ENCODE results near the gene YJEFN3.

The YJEFN3 gene

DNA sequence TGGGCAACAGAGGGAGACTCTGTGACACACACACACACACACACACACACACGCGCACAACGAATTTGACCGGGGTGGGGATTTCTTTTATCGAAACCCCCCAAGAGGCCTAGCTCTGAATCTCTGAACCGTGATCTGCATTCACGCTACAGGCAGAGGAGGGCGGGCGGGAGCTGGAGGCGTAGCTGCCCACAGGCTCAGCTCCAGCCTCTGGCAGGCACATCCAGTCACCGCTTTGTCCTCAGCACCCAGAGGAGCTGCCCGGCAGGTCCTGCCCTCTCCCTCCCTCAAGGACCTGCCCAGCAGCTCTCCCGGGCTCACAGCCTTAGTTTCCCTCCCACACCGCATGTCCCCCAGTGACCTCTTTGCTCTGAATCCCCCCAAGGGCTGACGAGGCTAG, 29.3 kb downstream of the YJEFN3 start:
- DNase-seq: no peak

GRCh38 chr19:19558636-19559035, 29.9 kb downstream of the YJEFN3 start:
- DNase-seq: no peak

DNA sequence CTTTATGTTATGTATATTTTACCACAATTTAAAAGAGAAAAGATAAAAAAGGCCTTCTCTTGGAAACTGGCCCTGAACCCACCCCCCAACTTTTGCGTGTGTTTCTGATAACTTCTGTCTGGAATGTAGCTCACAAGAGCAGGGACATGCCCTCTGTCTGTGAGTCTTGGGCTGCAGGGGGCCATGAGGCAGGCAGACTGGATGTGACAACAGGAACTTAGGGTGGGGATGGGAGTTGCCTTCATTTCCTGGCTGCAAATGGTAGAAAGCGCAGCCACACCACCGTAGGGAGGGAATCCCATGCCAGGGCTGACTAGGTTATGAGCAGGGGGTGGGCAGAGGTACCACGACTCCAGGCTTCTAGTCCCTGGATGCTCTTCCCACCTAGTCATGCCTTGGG, 31.2 kb downstream of the YJEFN3 start:
- DNase-seq: no peak

DNA sequence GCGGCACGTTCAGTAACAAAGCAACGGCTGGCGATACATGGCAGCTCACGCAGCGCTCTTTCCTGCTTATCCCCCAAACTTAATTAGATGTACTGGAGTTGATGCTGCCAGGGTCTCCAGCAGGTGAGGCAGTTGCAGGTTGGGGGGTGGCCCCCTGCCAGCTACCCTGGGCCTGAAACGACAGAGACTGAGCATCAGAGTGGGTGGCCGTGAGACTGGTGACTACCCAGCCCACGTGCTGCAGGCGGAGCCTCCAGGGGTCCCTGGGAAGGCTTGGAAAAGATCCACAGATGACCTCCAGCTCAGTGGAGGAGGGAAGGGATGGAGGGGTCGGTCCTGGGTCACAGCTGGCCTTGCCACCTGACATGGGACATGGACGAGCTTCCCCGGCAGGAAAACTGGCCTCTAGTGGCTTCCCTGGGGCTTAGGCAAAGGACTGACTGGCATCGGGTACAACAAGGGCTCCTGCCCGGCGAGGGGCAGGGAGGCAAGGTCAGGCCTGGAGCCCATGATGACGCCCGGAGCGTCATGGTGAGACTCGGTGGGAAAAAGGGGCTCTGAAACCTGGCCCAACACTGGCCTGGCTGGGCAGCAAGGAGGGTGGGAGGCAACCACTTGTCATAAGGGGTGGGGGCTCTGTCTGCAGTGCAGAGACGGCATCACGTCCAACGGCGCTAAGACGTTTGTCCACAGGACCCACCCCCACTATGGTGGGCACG, 33.4 kb downstream of the YJEFN3 start:
- no peak for DNase-seq

DNA sequence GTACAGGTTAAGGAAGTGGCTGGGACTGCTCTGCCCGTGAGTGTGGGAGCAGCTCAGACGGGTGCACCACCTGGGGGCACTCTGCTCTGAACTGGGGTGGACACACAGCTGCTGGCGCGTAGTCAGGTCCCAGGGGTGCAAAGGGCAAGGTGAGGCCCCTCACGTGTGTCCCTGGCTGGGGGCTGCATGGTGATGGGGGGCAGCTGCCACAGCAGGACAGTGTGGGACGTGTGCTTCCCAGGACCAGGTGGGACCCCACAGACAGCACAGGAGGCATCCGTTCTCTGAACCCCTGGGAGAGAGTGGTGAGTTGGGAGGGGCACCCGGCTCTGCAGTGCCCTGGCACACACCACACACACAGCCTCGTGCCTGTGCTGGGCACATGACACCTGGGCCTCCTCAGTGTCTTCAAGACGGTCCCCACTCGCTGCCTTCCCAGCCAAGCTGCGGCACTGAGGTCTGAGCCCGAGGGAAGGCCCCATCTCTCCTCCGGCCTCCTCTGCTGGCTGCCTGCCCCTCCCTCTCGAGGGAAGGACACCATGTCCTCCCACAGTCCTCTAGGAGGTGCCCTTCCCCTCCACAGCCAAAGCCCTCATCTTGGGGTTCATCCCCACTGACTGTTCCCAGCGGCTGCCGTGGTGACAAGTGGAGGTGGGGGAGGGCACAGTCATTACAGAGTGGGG, 34.1 kb downstream of the YJEFN3 start:
- DNase-seq: no peak

DNA sequence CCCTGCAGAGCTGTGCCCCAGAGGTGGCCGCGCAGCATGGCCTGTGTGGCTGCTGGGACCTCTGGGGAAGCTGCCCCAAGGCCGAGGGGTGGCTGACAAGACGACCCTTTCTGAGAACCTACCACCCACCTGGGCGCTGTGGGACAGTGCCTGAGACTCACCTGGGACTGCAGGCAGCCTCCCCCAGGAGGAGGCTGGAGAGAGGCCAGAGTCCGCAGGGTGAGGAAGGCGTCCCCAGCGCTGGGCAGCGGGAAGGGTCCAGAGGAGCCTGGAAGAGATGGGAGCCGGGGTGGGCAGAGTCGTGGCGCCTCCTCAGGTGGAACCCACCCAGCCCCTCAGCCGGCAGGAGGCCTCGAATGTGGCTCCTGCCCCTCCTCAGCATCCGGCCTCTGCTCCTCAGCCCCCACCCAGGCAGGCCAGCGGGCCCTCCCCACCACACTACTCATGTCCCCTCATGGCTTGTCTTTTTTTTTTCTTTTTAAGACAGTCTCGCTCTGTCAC, 34.7 kb downstream of the YJEFN3 start:
- no peak for DNase-seq

GRCh38 chr19:19566306-19566705, 37.6 kb downstream of the YJEFN3 start:
- DNase-seq: no peak

- DNase-seq: no peak
Measured at GRCh38 chr19:19567391-19567790, 38.7 kb downstream of the YJEFN3 start.

- no peak for DNase-seq
Measured at GRCh38 chr19:19568802-19569756, 40.4 kb downstream of the YJEFN3 start.

DNA sequence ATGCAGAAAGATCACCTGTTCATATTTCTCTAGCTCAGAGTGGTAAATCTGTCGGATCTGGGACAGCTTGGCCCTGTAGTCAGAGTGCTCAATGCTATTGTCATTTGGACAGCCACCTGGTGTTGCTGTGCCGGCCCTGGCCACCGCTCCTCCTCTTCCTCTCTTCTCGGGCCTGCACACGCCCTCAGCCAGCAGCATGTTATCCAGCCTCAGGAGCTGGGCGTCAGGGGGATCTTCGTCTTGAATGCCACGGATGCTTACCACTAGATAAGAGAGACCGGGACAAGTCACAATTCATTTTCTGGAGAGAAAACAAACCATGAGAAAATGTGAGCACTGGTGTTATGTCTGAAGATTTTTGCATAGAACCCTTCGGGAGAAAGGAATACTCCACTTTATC, 41.9 kb downstream of the YJEFN3 start:
- DNase-seq: no peak

- no peak for DNase-seq
Measured at GRCh38 chr19:19571071-19571786, 42.5 kb downstream of the YJEFN3 start.

DNA sequence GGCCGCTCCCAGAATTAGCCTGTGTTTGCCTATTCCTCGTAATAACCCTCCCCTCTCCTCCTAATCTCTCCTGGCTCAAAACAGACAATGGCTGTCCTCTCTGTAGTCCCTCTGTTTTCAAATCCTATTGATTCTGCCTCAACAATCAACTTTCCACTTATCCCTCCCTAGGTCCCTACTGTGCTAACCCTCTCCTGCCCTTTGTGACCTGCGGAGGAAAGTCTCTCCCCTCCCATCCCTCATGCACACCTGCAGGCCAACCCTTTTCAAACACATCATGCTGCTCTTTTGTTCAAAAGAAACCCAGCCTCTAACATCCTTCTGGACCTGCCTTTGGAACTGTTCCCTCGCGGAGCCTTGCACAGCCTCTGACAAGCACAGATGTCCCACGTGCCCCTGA, 46.7 kb downstream of the YJEFN3 start:
- no peak for DNase-seq

DNA sequence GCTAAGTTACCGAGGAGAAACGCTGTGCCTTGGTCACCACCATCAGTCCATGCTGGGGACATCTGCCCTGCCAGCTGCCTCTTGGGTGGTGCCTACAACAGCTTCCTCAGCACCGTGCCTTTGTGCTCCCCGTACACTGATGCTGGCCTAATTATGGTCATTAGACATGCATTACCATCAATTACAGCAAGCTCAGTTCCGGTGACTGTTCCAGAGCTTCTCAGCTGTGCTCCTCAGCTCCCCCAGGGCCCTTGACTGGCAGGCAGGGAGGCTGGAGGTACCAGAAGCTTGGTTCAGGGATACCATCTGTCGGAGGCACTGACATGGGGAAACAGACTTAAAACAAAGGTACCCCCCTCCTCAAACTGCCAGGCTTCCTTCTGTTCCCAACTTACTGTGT, 49.5 kb downstream of the YJEFN3 start:
- DNase-seq: no peak

- DNase-seq: no peak
Measured at GRCh38 chr19:19579533-19580361, 51.0 kb downstream of the YJEFN3 start.

DNA sequence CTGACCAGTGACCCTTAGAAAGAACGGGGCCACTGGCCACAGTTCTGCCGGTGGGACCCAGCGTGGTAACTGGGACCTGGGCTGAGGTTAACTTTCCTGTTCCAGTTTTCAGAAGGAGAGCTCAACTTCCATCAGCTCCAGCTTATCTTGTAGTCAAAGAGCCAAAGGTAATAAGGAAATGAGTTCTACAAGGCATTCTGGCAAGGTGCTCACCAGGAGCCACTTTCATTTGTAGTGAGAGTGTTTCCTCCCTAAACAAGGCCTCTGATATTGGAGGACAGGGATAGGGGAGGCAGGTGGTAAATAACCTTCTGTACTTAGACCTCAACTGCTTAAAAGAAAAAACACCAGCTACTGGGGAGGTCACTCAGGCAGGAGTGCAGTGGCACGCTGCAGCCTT, 51.7 kb downstream of the YJEFN3 start:
- no peak for DNase-seq

DNA sequence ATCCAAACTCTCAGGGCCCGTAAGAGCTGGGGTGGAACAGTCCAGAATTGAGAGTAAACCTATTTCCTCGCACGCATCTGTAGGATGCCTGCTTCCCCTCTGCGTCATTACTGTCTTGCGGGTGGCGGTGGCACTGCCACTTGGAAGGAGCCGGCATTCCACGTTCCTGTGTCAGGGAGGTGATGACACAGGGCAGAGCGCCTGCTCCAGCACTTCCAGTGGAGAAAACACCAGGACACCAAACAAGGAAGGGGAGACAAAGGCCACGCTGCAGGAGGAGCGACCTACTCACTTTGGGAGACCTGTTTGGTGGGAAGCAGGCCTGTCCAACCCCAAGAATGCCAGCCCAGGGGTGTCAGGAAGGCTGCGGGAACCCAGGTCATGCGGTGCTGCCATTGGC, 52.7 kb downstream of the YJEFN3 start:
- no peak for DNase-seq

- no peak for DNase-seq
Measured at GRCh38 chr19:19582471-19582870, 53.8 kb downstream of the YJEFN3 start.

DNA sequence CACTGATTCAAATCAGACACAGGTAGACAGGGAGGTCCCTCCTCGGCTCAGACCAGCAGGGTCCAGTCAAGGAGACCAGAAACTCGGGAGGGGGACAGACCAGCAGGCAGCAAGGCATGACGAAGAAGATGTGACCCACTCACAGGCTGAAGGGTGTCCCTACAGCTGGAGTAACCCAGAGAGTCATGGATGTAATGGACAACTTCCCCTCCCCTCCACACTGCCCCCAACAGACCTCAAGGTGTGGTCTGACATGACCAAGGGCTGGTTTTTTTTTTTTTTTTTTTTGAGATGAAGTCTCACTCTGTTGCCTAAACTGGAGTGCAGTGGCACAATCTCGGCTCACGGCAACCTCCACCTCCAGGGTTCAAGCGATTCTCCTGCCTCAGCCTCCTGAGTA, 55.6 kb downstream of the YJEFN3 start:
- no peak for DNase-seq
